Measurements from ENCODE around the gene CTDP1. TPM values are rescaled to one million over a fixed set of nuclear protein-coding genes. Genes with fewer than 3 reads are reported as not detected.

Gene CTDP1
- total RNA-seq, 4 donors from 2014 or later, result 18.6 to 35.3 (median 27.4) TPM

DNA sequence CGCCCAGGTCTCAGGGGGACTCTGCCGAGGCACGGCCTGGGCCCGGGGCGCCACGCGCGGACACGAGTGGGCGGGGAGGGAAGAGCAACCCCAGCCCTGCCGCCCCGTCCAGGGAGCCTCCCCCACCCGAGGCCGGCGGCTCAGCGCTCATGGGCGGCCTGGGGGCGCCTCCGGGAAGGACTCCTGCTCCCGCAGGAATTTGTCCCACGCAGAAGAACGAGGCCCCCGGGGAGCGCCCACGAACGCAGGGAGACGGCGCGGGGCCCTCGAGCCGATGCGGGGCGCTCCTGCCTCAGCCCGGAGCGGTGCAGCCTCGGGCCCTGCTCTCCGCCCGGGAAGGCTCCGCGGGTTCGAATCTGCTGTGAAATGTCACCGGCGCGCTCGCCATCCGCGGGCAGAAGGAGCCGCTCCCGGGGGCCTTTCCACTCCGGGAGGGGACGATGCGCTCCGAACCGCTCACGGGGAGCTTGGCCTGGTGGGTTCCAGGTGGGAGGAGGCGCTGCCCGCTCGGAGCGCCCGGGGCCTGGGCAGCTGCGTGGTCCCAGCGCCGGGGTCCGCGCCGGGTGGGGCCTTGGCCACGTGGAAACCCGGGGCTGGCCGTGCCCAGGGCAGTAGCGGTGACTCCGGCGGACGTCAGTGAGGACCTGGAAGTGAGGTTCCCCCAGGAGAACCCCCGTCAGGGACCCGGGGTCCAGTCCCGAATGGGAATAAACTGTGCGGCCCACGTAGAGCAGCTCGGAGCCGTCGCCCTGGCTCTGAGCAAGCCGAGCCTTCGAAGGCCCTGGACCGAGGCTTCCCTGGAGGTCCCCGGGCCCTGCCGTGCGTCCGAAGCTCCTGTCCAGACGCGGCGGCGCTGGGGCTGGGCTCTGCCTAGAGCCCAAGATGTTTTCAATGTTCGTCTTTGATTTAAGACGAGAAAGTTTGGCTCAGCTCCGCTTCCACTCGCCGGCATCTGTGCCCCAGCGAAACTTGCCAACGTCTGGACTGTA lies 41.4 kb upstream of the CTDP1 start:
- DNase-seq (ENCODE audit: low spot score in 2 of 2), result peak in 1 of 2 donors; percentile 77
- Histone ChIP-seq H3K27me3 (peaks cover 24% of the 10 kb centered on the region), H3K4me1 (peaks cover 8% of the 10 kb centered on the region), H3K9me3 (no peaks in the 10 kb centered on the region), H3K27ac (no peak overlapping the region), H3K36me3 (no peaks in the 10 kb centered on the region), H3K4me3 (no peak overlapping the region)
- TF ChIP-seq POLR2A (IDR thresholded peaks at IDR 0.05), result no peak
- 53% methylated on average over 12 of the region's 99 CpGs for WGBS

DNA sequence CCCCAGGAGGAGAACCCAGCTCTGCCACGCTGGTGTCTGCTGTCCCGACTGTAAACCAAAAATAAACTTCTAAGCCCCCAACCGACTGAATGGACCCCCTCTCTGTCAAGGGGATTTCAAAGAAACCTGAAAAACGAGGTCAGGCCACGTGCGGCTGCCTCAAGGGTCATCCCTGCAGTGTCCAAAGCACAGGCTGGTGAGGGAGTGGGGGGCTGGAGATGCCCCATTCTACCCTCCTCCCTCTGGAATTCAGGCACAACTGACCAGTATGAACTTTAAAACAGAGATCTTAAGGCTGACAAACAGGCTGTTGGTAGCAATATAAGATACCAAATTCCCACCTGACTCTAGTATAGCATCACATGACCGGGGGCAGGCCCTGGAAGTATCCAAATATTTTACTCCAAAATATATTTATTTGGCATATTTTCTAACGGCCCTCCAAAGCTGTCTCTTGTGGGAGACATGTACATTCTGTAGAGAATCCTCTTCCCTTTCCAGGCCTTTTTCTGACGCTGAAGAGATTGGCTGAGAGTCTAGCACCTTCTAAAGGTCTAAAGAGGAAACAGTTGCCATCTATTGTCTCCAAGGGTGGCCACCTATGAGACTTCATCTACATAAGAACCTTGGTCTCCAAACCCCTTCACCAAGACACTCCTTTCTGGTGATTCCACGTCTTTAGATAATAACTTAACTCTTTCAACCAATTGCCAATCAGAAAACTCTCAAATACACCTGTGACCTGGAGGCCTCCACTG lies 40.4 kb upstream of the CTDP1 start:
- DNase-seq (ENCODE audit: low spot score in 2 of 2), result peak in 1 of 2 donors; percentile 35
- no peak overlapping the region for H3K4me3 ChIP-seq
- peaks cover 29% of the 10 kb centered on the region for H3K27me3 ChIP-seq
- H3K9me3 ChIP-seq, result no peaks in the 10 kb centered on the region
- peaks cover 13% of the 10 kb centered on the region for H3K4me1 ChIP-seq
- 65% methylated on average over 10 of the region's 10 CpGs for WGBS
- no peaks in the 10 kb centered on the region for H3K36me3 ChIP-seq
- TF ChIP-seq POLR2AphosphoS5 (IDR thresholded peaks at IDR 0.05) (no peak), POLR2A (IDR thresholded peaks at IDR 0.05) (no peak)
- TF ChIP-seq, protein P1, sequence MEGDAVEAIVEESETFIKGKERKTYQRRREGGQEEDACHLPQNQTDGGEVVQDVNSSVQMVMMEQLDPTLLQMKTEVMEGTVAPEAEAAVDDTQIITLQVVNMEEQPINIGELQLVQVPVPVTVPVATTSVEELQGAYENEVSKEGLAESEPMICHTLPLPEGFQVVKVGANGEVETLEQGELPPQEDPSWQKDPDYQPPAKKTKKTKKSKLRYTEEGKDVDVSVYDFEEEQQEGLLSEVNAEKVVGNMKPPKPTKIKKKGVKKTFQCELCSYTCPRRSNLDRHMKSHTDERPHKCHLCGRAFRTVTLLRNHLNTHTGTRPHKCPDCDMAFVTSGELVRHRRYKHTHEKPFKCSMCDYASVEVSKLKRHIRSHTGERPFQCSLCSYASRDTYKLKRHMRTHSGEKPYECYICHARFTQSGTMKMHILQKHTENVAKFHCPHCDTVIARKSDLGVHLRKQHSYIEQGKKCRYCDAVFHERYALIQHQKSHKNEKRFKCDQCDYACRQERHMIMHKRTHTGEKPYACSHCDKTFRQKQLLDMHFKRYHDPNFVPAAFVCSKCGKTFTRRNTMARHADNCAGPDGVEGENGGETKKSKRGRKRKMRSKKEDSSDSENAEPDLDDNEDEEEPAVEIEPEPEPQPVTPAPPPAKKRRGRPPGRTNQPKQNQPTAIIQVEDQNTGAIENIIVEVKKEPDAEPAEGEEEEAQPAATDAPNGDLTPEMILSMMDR (IDR thresholded peaks at IDR 0.05), result no peak
- H3K27ac ChIP-seq, result no peak overlapping the region

DNA sequence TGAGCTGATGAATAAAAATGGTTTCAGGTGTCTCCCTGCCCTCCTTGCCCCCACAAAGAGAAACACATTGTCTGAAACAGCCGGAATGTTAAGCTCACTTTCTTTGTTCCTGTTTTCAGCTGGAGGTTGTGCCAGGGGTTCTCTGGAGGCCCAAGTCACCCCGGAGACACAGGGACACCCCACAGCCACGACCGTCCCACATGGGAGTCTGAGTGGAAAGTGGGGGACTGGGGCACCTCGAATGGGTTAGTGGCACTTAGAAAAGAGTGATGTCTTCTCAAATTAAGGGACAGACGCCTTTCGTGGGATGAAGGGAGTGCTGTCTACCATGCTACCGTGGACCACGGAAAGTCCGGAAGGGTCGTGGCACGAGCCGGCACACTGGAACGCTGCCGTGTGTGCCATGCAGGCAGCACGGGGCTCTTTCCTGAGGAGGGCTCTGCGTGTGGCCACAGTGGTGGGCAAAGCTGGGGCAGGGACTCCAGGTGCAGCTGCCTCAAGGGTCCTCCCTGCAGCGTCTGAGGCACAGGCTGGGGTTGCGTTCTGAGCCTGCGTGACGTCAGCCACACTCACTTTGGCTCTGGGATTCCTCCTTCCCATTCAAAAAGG lies 39.4 kb upstream of the CTDP1 start:
- Histone ChIP-seq H3K4me1 (peaks cover 13% of the 10 kb centered on the region), H3K27ac (no peak overlapping the region), H3K36me3 (no peaks in the 10 kb centered on the region), H3K4me3 (no peak overlapping the region), H3K27me3 (peaks cover 29% of the 10 kb centered on the region), H3K9me3 (no peaks in the 10 kb centered on the region)
- DNase-seq (ENCODE audit: low spot score in 2 of 2), result peak in 1 of 2 donors; percentile 31
- TF ChIP-seq, protein P1 (IDR thresholded peaks at IDR 0.05), result no peak
- TF ChIP-seq EP300 (IDR thresholded peaks at IDR 0.05), result no peak
- no peak for TF ChIP-seq POLR2A (IDR thresholded peaks at IDR 0.05)
- TF ChIP-seq POLR2AphosphoS5 (IDR thresholded peaks at IDR 0.05), result no peak
- 90% methylated on average over 18 of the region's 21 CpGs for WGBS

DNA sequence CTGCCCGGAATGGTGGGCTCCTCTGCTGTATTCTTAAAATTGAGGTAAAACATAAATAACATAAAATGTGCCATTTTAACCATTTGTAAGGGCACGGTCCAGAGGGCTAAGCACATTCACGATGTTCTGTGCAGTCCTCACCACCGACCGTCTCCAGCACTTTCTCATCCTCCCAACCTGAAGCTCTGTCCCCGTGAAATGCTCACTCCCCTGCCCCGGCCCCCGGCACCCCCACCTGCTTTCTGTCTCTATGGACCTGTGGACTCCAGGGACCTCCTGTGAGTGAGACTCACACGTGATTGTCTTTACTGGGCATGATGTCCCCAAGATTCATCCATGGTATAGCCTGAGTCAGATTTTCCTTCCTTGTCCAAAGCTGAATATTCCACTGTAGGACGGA lies 38.7 kb upstream of the CTDP1 start:
- H3K9me3 ChIP-seq, result no peaks in the 10 kb centered on the region
- no peaks in the 10 kb centered on the region for H3K36me3 ChIP-seq
- WGBS, result 88% methylated on average over 10 of the region's 10 CpGs
- H3K27me3 ChIP-seq, result peaks cover 29% of the 10 kb centered on the region
- H3K4me1 ChIP-seq, result peaks cover 13% of the 10 kb centered on the region
- H3K4me3 ChIP-seq, result no peak overlapping the region
- peak in 1 of 2 donors; percentile 53 for DNase-seq (ENCODE audit: low spot score in 2 of 2)
- H3K27ac ChIP-seq, result no peak overlapping the region
- no peak for TF ChIP-seq POLR2A (IDR thresholded peaks at IDR 0.05)
- TF ChIP-seq EP300 (IDR thresholded peaks at IDR 0.05), result no peak
- TF ChIP-seq, protein P1 (IDR thresholded peaks at IDR 0.05), result no peak
- no peak for TF ChIP-seq POLR2AphosphoS5 (IDR thresholded peaks at IDR 0.05)

DNA sequence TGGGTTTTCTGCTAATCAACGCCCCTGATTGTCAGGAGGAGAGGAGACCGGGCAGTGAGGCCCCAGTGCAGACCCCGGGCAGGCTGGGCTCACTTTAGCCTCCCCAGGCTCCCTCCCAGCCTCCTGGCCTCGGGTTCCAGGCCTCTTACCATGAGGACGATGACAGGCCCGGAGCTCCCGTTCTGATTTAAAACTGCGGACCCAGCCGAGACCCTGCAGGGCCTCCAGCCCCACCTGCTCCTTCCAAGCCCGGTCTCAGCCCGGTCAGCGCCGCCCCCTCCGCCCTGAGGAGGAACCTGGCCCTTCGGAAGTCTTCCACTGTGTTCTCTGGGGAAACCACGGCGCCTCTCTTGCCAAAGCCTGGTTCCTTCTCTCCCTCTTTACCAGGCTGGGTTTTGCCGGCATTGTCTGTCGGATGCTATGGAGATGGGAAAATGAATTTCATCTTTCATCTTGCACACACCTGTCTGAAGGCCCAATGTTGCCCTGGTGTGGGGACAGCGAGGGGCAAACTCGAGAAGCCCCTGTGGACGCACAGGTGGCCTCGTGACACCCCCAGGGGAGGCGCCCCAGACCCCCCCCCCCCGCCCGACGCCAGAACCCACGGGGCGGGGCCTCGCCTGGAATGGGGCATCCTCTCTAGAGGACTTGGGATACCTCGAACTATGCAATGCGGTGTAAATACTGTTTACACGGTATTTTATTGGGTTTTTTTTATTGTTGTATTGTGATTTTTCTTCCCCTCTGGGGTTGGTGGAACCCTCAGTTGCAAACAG lies 37.7 kb upstream of the CTDP1 start:
- no peaks in the 10 kb centered on the region for H3K36me3 ChIP-seq
- no peak overlapping the region for H3K27ac ChIP-seq
- no peak overlapping the region for H3K4me3 ChIP-seq
- TF ChIP-seq POLR2A (IDR thresholded peaks at IDR 0.05) (no peak), POLR2AphosphoS5 (IDR thresholded peaks at IDR 0.05) (no peak), EP300 (IDR thresholded peaks at IDR 0.05) (no peak)
- TF ChIP-seq, protein P1 (IDR thresholded peaks at IDR 0.05), result no peak
- H3K27me3 ChIP-seq, result peaks cover 28% of the 10 kb centered on the region
- peak in 1 of 2 donors; percentile 79 for DNase-seq (ENCODE audit: low spot score in 2 of 2)
- peaks cover 13% of the 10 kb centered on the region for H3K4me1 ChIP-seq
- WGBS, result 81% methylated on average over 31 of the region's 33 CpGs
- H3K9me3 ChIP-seq, result no peaks in the 10 kb centered on the region

All from suprapubic skin (tissue), 4 donors.